ENCODE measurements around the gene CFAP77. TPM values are rescaled to one million over a fixed set of nuclear protein-coding genes. Genes with fewer than 3 reads are reported as not detected.

Gene CFAP77
- total and polyA plus RNA-seq, 12 donors = 0.53 to 4.3 (median 1.3) TPM

DNA sequence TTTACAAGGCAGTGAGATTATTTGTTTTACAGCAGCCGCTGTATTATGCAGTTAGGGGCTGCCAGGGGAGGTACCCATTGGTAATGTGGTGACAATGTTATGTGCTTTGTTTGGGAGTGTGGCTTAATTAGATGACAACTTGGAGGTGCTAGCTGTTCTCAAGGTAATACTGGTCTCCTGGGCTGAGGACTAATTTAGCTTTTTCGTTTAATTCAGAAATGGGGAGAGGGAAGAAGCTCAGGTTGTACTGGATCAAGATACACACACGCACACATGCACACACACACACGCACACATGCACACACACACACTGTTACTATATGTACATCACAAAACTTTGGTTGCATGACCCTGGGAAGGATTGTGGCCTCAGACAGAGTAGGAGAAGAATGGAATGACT lies 37.9 kb downstream of the CFAP77 start:
- DNase-seq = no peak
- intact Hi-C loops (cut with DNase I) = no loop called here
- H3K9me3 ChIP-seq = no peaks in the 10 kb centered on the region
- peaks cover 0 to 22% (median 12%) of the 10 kb centered on the region in 7 donors for H3K27me3 ChIP-seq
- 87 to 88% methylated on average over 4 of the region's 4 CpGs for WGBS, 2 donors
- no peaks in the 10 kb centered on the region for H3K36me3 ChIP-seq
- H3K4me3 ChIP-seq = no peak overlapping the region
- no peaks in the 10 kb centered on the region for H3K4me1 ChIP-seq
- no peak overlapping the region for H3K27ac ChIP-seq
- TF ChIP-seq, protein P1, sequence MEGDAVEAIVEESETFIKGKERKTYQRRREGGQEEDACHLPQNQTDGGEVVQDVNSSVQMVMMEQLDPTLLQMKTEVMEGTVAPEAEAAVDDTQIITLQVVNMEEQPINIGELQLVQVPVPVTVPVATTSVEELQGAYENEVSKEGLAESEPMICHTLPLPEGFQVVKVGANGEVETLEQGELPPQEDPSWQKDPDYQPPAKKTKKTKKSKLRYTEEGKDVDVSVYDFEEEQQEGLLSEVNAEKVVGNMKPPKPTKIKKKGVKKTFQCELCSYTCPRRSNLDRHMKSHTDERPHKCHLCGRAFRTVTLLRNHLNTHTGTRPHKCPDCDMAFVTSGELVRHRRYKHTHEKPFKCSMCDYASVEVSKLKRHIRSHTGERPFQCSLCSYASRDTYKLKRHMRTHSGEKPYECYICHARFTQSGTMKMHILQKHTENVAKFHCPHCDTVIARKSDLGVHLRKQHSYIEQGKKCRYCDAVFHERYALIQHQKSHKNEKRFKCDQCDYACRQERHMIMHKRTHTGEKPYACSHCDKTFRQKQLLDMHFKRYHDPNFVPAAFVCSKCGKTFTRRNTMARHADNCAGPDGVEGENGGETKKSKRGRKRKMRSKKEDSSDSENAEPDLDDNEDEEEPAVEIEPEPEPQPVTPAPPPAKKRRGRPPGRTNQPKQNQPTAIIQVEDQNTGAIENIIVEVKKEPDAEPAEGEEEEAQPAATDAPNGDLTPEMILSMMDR (IDR thresholded peaks at IDR 0.05) = no peak
- ATAC-seq = no peak

DNA sequence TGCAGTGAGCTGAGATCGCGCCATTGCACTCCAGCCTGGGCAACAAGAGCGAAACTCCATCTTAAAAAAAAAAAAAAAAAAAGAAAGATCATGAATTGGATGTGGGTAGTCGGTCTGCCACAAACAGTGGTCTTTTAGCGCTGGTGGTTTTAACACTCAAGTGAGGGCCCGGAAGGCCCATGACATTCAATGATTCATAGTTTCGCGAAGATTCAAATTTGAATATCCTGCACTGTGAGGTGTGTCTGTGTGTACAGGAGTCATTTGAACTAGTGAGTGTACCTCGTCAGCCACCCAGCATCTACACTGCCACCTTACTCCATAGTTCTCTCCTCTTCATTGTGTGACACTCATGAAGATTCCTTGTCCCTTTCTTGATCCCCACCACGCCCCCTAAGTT lies 41.3 kb downstream of the CFAP77 start:
- H3K36me3 ChIP-seq = no peaks in the 10 kb centered on the region
- TF ChIP-seq, protein P1 (IDR thresholded peaks at IDR 0.05) = no peak
- WGBS, 2 donors = 89% methylated on average over 10 of the region's 10 CpGs
- peaks cover 0 to 13% (median under 1%) of the 10 kb centered on the region in 7 donors for H3K27me3 ChIP-seq
- H3K9me3 ChIP-seq = no peaks in the 10 kb centered on the region
- intact Hi-C loops (cut with DNase I) = no loop called here
- H3K4me1 ChIP-seq = no peaks in the 10 kb centered on the region
- H3K27ac ChIP-seq = no peak overlapping the region
- ATAC-seq = no peak
- no peak overlapping the region for H3K4me3 ChIP-seq
- no peak for DNase-seq

DNA sequence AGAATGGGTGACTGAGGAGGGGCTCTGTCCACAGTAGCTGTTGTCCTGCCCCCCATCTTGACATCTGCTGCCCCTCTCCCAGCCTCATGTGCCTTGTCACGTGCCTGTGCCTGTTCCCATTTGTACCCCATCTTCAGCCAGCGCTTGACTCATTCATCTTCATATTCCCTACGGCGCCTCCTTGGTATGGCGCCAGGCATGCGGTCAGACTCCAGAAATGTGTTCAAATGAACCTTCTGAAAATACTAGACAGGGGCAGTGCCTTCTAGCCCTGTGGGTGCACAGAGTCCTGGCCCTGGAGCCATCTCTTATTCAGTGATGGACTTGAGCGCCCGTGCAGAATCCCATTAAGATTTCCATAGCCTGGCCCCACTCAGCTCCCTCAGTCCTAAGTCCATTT lies 46.2 kb downstream of the CFAP77 start:
- H3K27me3 ChIP-seq = peaks cover 0 to 13% (median 0%) of the 10 kb centered on the region in 7 donors
- WGBS, 2 donors = 76 to 88% methylated on average over 8 of the region's 8 CpGs

DNA sequence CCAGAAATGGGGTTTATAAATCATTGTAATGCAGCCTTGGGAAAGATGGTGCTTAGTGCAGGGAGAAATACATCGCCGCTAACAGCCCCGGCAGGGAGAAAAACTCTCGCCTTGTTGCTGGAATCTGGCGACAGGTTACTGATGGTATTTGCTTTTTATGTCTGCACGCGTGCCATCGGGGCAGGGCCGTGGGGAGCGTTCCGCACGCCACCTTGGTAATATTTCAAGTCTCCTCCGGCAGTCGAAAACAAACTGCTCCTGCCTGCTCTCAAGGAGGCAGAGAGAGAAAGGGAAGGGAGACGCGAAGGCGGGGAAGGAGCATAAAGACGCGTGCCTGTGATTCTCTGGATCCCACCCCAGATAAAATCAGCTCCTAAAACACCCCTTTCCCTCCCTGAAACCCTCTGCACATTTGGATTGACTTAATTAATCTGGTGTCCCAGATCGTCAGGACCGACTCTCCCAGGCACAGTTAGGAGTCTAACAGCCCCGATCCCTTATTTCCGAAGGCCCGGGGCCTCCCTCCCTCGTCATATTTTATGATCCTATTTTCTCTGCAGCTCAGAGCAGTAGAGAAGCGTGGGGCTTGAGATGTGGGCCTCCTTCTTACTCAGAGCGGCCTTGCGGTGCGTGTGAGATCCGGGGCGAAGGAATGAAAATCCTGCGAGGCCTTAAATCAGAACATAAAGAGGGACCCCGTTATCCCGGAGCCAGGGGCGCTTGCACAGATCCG lies 47.7 kb downstream of the CFAP77 start:
- no peaks in the 10 kb centered on the region for H3K9me3 ChIP-seq
- no peak overlapping the region for H3K4me3 ChIP-seq
- ATAC-seq (no peak), DNase-seq (no peak)
- H3K27me3 ChIP-seq = peaks cover 0 to 7% (median 0%) of the 10 kb centered on the region in 7 donors
- intact Hi-C loops (cut with DNase I) = no loop called here
- WGBS, 2 donors = 81 to 83% methylated on average over 36 of the region's 36 CpGs
- H3K4me1 ChIP-seq = no peaks in the 10 kb centered on the region
- no peak overlapping the region for H3K27ac ChIP-seq
- H3K36me3 ChIP-seq = no peaks in the 10 kb centered on the region
- TF ChIP-seq, protein P1 (IDR thresholded peaks at IDR 0.05) = no peak

More for the DNA sequence above, 46.2 kb downstream of the CFAP77 start:
- intact Hi-C loops (cut with DNase I) = no loop called here
- ATAC-seq = no peak
- TF ChIP-seq, protein P1 (IDR thresholded peaks at IDR 0.05) = no peak
- Histone ChIP-seq H3K36me3 (no peaks in the 10 kb centered on the region), H3K27ac (no peak overlapping the region), H3K9me3 (no peaks in the 10 kb centered on the region), H3K4me1 (no peaks in the 10 kb centered on the region), H3K4me3 (no peak overlapping the region)
- no peak for DNase-seq

All from heart right ventricle (tissue), 16 donors.